ENCODE measurements around the gene FBXL12.

DNA sequence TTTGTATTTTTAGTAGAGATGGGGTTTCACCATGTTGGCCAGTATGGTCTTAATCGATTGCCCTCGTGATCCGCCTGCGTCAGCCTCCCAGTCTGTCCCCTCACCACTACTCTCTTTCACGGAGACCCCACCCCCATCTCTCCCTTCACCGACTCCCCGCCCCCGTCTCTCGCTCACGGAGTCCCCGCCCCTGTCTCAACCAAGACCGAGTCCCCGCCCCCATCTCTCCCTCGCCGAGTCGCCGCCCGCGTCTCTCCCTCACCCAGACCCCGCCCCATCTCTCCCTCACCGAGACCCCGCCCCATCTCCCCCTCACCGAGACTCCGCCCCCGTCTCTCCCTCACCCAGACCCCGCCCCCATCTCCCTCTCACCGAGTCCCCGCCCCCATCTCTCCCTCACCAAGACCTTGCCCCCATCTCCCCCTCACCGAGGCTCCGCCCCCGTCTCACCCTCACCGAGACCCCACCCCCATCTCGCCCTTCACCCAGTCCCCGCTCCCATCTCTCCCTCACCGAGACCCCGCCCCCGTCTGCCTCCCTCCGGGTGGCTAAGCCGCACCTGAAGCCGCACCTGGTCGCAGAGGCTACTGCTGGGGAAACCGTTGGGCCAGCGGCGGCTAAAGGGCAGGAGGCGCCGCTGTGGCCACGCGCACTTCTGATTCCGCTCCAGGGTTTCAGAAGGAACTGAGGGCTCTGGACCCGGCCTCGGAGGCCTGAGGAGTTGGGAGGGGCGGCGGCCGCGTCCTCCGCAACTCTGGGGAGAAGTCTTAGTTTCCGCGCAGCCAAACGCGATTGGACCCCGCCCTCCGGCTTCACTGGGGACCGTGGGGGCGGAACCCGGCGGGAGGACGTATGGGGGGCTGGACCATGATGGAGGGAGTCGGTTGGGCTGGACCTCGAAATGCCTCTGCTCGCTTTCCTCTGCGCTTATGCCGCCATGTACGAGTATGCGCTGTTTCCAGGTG, 33.2 kb downstream of the FBXL12 start:
- no peak for TF ChIP-seq EZH2 (IDR thresholded peaks at IDR 0.05; ENCODE audit: borderline replicate concordance, insufficient read depth, low read depth, low read length, poor library complexity, severe bottlenecking)
- TF ChIP-seq, protein P1, sequence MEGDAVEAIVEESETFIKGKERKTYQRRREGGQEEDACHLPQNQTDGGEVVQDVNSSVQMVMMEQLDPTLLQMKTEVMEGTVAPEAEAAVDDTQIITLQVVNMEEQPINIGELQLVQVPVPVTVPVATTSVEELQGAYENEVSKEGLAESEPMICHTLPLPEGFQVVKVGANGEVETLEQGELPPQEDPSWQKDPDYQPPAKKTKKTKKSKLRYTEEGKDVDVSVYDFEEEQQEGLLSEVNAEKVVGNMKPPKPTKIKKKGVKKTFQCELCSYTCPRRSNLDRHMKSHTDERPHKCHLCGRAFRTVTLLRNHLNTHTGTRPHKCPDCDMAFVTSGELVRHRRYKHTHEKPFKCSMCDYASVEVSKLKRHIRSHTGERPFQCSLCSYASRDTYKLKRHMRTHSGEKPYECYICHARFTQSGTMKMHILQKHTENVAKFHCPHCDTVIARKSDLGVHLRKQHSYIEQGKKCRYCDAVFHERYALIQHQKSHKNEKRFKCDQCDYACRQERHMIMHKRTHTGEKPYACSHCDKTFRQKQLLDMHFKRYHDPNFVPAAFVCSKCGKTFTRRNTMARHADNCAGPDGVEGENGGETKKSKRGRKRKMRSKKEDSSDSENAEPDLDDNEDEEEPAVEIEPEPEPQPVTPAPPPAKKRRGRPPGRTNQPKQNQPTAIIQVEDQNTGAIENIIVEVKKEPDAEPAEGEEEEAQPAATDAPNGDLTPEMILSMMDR (IDR thresholded peaks at IDR 0.05), result no peak
